Hepatic stellate cell (primary cell): ENCODE measurements around the gene PPP2R2C.

Experiments used
- DNase-seq: peaks from one replicate; pipeline ENCODE4 v3.0.0; 2011; ENCODE audit warnings: low spot score

Gene PPP2R2C

DNA sequence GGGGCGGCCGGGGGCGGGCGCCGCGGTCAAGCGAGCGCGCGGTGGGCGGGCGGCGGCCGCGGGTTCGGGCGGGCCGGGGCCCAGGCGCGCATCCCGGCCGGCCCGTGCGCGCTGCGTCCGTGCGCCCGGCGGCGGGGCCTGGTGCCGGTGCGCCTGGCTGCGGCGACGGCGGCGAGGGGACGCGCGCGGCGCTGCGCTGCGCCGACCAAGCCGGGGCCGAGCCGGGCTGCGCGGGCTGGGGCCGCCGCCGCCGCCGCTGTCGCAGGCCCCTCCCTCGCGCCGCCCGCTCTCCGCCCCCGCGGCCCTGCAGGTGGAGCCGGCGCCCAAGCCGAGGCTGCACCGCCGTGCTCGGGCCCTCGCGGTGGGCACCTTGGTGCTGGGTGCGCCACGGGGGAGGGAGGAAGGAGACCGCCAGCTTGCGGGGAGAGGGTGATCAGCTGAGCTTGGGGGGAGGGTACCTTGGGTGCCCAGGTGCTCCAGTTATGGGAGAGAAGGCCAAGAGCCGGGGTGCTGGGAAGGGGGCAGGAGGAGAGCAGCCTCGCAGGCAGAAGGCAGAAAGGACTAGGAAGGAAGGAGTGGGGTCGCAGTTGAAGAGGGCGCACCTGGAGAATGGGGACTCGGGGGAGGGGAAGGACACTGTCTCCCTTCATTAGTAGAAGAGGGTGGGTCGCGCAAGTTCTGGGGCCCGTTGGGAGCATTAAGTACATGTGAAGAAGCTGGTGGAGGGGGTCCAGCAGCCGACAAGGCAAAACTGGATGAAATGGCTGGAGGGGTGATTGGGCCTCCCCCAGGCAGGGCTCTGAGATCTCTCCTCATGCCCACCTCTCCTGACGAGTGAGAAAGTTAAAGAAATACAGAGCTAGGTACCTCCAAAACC is at the start of gene PPP2R2C:
PPP2R2C (minus strand) TSS at position 228 of the 877 bp plus-strand sequence. CDS start 385 bp downstream, outside the sequence.
- DNase-seq = no peak

DNA sequence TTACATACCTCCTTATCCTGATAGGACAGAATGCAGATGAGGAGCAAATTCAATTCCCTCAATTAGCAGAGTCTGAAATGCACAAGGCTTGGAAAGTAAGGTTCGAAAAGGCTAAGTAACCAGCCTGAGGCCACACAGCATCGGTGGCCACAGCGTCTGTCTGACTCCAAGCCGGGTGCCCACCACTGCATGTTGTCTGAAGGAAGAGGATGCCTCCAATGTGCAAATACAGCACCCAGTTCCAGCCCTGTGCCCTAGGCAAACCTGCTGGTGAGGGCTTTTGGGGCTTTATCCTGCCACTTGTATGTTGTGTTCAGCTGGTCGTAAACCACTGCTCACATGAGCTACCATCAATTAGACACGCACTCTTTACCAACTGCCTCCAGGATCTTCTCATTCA is 48.6 kb upstream of the PPP2R2C start:
- no peak for DNase-seq

- no peak for DNase-seq
Measured at GRCh38 chr4:6520051-6520636, 47.7 kb upstream of the PPP2R2C start.

GRCh38 chr4:6517171-6517570 is 44.8 kb upstream of the PPP2R2C start:
- no peak for DNase-seq

DNA sequence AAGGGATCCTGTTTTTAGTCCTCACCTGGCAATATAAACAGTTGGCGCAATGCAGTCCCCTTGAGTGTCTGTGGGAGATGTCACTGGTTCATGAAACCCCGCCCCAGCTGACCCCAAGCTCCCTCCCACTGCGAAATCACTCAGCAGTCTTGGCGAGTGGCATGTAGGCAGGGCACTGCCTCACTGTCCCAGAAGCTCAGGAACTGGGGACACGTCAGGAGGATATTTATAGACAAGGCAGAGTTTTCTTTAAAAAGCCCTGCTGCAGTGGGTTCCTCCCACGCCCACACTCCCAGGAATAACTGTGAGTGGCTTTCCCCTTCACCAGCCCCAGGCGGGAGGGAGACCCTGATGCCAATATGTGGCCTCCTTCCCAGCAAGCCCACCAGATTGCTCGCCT is 44.3 kb upstream of the PPP2R2C start:
- DNase-seq = peak; percentile 32

- DNase-seq = no peak
Measured at GRCh38 chr4:6516281-6516680, 43.9 kb upstream of the PPP2R2C start.

DNA sequence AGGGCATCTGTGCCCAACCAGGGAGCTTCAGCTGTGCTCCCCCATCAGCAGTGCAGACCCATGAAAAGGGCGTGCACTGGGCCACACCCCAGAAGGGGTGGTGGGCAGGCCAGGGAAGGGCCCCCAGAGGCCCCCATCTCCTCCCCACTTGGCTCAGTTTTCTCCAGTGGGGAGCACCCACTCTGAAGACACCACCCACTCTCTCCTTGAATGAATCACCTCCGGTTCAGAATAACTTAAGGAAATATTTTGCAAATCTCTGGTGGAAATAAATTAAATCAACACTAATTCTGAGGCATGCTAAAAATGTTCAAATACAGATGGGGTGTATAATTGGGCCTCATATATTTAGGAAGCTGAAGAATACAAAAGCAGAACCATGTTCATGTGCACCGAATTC is 41.3 kb upstream of the PPP2R2C start:
- no peak for DNase-seq

DNA sequence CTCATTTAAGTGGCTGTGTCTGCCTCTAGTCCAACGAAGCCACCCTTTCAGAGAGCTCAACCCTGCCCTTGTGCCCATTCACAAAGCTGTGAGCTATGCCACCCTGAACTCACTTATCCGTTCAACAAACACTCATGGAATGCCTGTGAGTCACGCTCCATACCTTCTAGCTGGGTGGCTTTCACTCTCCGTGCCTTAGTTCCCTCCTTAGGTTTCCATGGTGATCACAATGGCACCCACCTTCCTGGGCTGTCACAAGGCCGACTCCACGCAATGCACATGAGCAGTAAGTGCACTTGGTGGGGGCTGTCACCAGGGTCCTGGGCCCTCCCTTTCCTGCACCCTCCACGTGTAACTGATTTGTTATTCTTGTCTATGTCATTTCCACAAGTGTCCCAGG is 37.2 kb upstream of the PPP2R2C start:
- no peak for DNase-seq

DNA sequence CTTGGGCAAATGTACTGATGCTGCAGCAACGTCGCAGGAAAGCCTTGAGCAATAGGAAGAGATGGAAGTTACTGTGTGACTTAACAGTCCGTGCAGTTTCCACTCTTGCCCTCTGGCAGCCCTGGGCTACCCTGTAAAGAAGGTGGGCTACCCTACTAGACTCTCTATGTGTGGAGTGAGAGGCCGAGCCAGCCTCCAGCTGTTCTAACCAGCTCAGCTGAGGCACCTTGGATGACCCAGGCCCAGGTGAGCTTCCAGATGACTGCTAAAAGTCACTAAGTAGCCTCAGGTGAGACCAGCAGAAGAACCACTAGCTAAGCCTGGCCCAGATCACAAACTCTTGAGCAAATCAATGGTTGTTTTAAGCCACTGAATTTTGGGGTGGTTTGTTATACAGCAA is 34.9 kb upstream of the PPP2R2C start:
- no peak for DNase-seq

GRCh38 chr4:6506616-6507140 is 34.3 kb upstream of the PPP2R2C start:
- no peak for DNase-seq

GRCh38 chr4:6504900-6505496 is 32.6 kb upstream of the PPP2R2C start:
- DNase-seq = no peak

DNA sequence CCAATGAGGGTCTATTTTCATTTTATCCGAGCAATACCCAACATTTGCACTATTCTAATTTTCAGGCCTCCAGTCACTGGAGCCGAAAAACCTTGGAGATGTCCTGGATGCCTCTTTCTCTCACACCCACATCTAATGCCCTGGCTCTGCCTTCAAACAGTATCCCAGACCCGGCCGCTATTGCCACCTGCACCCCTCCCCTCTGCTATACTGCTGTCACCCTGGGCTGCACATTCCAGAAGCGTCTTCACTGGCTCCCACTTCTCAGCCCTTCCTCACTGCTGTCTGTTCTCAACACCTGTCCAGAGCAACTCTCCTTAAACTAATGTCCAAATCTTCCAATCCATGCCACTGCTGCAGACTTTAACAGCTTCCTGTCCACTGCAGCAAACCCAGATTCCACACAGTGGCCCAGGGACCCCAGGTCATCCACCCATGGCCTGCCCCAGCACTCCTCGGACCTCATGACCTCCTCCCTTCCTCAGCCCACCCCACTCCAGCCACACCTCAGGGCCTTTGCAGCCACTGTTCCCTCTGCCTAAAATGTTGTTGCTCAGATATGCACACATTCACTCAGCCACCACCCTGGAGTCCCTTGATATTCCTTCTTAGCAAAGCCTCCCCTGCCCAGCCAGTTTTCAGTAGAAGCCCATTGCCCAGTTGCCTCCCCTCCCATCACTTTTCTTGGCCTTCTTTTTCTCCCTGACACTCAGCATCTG is 30.5 kb upstream of the PPP2R2C start:
- DNase-seq = no peak

- DNase-seq = no peak
Measured at GRCh38 chr4:6502147-6502546, 29.7 kb upstream of the PPP2R2C start.

DNA sequence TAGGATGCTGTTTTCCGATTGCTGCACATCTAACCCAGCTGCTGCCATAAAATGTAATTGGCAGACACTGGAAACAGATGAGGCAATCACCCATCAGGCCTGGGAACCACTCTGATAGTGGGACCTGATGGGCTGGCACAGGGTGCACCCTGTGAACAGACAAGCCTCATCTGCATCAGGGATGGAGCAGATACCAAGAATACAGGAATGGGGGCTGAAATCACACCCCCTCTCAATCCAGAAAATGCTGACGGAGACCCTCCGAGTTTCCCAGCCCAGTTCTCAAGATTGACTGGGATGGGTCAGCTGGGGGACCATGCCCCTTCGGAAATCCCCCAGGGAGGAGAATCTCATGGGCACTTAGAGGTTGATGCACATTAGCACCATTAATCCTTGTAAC is 28.8 kb upstream of the PPP2R2C start:
- no peak for DNase-seq

- no peak for DNase-seq
Measured at GRCh38 chr4:6500481-6501140, 28.2 kb upstream of the PPP2R2C start.

DNA sequence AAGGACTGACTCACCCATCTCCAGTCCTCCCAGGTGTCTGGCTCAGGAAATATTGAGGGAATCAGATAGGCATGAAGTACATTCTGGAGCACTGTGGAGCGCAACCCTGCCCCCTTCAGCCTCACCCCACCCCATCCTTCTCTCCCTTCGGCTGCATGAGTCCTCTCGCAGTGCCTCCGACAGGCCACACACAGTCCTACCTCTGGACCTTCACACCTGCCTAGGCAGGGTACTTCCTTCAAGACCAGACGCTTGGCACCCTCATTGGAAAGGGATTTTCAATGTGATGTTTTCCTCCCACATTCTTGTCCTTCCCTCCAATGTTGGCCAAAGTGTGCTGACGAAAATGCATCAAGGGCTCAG is 26.8 kb upstream of the PPP2R2C start:
- DNase-seq = no peak

DNA sequence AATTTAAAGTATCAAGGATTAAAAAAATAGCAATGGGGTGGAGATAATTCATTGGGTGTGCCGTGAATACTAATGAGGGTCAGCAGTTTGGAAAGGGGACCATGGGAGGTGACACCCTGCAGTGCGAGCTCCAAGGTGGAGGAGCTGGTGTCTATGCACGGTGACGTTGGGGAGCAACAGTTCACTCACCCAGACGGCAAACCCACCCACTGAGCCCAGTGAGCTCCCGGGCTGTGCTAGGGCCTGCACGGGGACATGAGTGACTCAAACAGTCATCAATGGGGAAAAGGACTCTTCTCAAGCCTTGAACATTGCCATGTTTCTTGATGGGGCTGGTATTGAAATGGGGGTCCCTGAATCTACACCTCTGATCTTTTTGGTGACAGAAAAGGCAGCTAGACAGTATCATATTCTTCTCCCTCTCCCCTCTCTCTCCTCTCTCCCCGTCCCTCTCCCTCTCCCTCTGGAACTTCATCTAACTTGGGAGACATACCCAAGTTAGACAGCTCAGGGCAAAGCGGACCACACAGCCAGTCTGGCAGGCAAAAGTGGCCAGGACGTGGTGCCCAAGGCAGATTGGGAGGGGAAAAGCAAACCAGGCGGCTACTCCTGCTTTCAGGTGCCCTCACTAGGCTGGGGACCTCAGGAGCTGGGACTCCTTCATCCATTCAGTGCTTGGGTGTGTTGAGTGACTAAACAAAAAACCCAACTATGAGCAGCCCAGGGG is 26.3 kb upstream of the PPP2R2C start:
- DNase-seq = no peak

DNA sequence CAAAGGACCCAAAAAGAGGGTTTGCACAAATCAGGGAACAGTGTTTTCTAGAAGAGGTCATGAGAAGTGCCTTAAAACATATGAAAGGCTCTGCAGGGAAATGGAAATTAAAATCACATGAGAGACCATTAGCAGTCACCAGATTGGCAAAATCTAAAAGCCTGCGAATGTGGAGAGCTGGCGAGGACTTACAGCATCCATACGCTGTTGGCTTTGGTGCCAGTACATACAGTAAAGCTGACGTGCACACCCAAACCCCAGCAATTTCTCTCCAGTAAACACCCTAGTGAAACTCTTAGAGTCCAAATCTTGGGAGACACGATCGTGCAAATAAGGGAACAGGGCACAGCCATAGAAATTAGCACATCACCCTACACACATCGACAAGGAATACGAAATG is 25.4 kb upstream of the PPP2R2C start:
- DNase-seq = no peak

DNA sequence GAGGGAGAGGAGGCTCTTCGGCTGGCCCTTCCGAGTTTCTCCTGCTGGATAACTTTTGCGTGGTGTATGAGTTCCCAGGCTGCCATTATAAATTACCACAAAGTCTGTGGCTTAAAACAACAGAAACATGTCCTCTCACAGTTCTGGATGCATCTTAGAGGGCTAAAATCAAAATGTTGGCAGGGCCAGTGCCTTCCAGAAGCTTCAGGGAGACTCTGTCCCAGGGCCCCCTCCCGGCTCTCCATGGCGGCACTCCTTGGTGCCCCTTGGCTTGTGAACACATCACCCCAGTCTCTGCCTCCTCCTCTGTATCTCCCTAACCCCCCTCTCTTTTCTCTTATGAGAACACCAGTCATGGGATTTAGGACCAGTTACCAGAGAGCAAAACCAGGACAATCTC is 23.3 kb upstream of the PPP2R2C start:
- DNase-seq = no peak

- DNase-seq = no peak
Measured at GRCh38 chr4:6495296-6495590, 22.8 kb upstream of the PPP2R2C start.
